Activated naive CD8-positive, alpha-beta T cell treated with anti-CD3 and anti-CD28 coated beads, Interleukin-2, amount 50 U/mL, for 24 hours (primary cell): ENCODE measurements around the gene ITPKC.

ENCODE experiments used
- ATAC-seq: fragments of 150-1000 bp; cut with Tn5 transposase; one replicate; pipeline ENCODE4 v1.10.0; 2021
- DNase-seq: peaks from one replicate; pipeline ENCODE4 v3.0.0; 2021
- H3K27ac Mint-ChIP-seq: one replicate; pipeline ENCODE4 v1.8.0; 2021; ENCODE audit warnings: mild to moderate bottlenecking, mixed read lengths
- H3K27me3 Mint-ChIP-seq: one replicate; pipeline ENCODE4 v1.8.0; 2021; ENCODE audit warnings: mixed read lengths
- H3K36me3 Mint-ChIP-seq: one replicate; pipeline ENCODE4 v1.8.0; 2021; ENCODE audit warnings: low read depth, mixed read lengths
- H3K4me1 Mint-ChIP-seq: one replicate; pipeline ENCODE4 v1.8.0; 2021; ENCODE audit warnings: mixed read lengths
- H3K4me3 Mint-ChIP-seq: one replicate; pipeline ENCODE4 v1.8.0; 2021; ENCODE audit warnings: mild to moderate bottlenecking, moderate library complexity, mixed read lengths
- H3K9me3 Mint-ChIP-seq: one replicate; pipeline ENCODE4 v1.8.0; 2021; ENCODE audit warnings: mixed read lengths

ITPKC gene

GRCh38 chr19:40685563-40685962 is 31.3 kb upstream of the ITPKC start:
- Mint-ChIP-seq H3K4me3 (no peak overlapping the region), H3K27me3 (no peaks in the 10 kb centered on the region), H3K27ac (no peak overlapping the region), H3K4me1 (no peaks in the 10 kb centered on the region), H3K36me3 (peaks cover 13% of the 10 kb centered on the region), H3K9me3 (no peaks in the 10 kb centered on the region)
- DNase-seq (no peak), ATAC-seq (no peak)

- Mint-ChIP-seq H3K9me3 (no peaks in the 10 kb centered on the region), H3K4me3 (no peak overlapping the region), H3K27ac (no peak overlapping the region), H3K27me3 (no peaks in the 10 kb centered on the region), H3K36me3 (peaks cover 13% of the 10 kb centered on the region), H3K4me1 (peaks cover 9% of the 10 kb centered on the region)
- ATAC-seq (no peak), DNase-seq (no peak)
These were observed 29.9 kb upstream of the ITPKC start for GRCh38 chr19:40686882-40687524.

DNA sequence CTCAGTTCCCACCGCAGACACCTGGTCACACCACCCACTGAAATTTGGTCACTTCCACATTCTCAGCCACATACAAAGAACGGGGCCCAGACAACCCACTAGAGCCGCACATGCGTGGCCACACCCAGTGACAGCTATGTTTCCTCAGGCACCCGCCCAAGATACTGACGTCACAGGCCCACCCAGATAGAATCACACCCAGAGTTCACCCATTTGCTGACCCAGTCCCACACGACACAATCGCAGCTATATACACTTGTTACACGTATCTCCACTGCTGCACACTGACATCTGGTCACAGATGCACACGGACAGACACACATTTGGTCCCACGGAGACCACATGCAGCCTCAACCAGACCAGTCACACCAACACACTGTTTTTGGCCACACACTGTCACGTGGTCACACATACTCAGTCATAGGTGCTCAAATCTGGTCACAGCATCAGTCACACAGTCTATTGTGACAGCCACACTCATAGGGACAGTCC is 29.3 kb upstream of the ITPKC start:
- ATAC-seq (no peak), DNase-seq (peak; percentile 16)
- Mint-ChIP-seq H3K9me3 (no peaks in the 10 kb centered on the region), H3K4me3 (no peak overlapping the region), H3K27ac (no peak overlapping the region), H3K27me3 (no peaks in the 10 kb centered on the region), H3K36me3 (peaks cover 13% of the 10 kb centered on the region), H3K4me1 (peaks cover 9% of the 10 kb centered on the region)

DNA sequence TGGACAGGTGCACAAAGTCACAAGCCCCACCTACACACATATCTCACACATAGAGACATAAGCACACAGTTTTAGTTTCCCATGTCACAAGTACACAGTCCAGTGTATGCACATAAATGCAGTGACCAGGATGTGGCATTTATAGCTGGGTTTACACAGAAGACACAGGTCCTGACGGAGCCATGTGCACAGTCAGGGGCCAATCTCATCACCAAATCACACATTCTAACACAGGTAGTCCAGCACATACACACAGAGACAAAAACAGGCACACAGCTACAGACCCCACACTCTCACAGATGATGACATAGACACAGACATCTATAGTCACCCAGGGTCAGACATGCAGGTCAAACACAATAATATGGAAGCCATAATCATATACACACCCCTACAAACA is 28.6 kb upstream of the ITPKC start:
- no peak for ATAC-seq

GRCh38 chr19:40688987-40689338 is 27.9 kb upstream of the ITPKC start:
- no peaks in the 10 kb centered on the region for H3K9me3 Mint-ChIP-seq
- H3K4me1 Mint-ChIP-seq: peaks cover 9% of the 10 kb centered on the region
- H3K4me3 Mint-ChIP-seq: no peak overlapping the region
- H3K27me3 Mint-ChIP-seq: no peaks in the 10 kb centered on the region
- ATAC-seq: no peak
- H3K36me3 Mint-ChIP-seq: peaks cover 14% of the 10 kb centered on the region
- H3K27ac Mint-ChIP-seq: no peak overlapping the region
- no peak for DNase-seq

More for the DNA sequence above, 28.6 kb upstream of the ITPKC start:
- no peak for DNase-seq
- no peaks in the 10 kb centered on the region for H3K27me3 Mint-ChIP-seq
- H3K9me3 Mint-ChIP-seq: no peaks in the 10 kb centered on the region
- no peak overlapping the region for H3K27ac Mint-ChIP-seq
- peaks cover 14% of the 10 kb centered on the region for H3K36me3 Mint-ChIP-seq
- H3K4me1 Mint-ChIP-seq: peaks cover 9% of the 10 kb centered on the region
- H3K4me3 Mint-ChIP-seq: no peak overlapping the region

DNA sequence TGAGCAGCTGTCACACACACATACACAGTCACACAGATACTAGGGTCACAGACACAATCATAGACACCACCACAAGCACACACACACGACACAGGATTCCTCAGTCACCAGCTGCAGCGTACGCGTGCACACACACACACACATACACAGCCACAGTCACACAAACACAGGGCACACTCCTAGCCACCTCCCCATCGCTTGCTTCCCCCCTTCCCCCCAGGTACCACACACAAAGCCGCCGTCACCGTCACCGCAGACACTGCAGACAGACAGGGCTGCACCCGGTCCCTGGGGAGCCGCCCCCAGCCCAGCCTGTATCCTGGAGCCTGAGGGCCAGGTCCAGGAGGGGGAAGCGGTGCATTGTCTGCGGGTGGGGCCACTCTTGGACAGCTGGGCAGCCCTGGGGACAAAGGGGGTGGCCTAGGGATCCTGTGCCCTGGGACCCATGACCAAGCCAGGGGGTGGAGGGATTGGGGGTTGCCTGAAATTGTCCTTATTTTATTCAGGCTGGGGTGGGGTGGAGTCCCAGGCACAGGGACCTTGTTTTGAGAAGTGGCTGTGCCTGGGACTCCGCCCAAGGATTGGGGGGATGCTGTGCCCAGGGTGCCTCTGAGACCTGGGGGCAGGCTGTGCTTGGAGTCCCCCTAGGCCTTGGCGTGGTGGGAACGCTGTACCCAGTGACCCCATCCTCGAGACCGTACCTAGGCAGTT is 27.4 kb upstream of the ITPKC start:
- no peak overlapping the region for H3K27ac Mint-ChIP-seq
- no peaks in the 10 kb centered on the region for H3K9me3 Mint-ChIP-seq
- DNase-seq (peak; percentile 32), ATAC-seq (no peak)
- no peaks in the 10 kb centered on the region for H3K27me3 Mint-ChIP-seq
- H3K4me3 Mint-ChIP-seq: no peak overlapping the region
- H3K36me3 Mint-ChIP-seq: peaks cover 12% of the 10 kb centered on the region
- H3K4me1 Mint-ChIP-seq: peaks cover 9% of the 10 kb centered on the region

- no peaks in the 10 kb centered on the region for H3K9me3 Mint-ChIP-seq
- H3K27ac Mint-ChIP-seq: peak within 1 kb of the TSS; percentile 98
- no peaks in the 10 kb centered on the region for H3K27me3 Mint-ChIP-seq
- peaks cover 9% of the 10 kb centered on the region for H3K4me1 Mint-ChIP-seq
- peaks cover 12% of the 10 kb centered on the region for H3K36me3 Mint-ChIP-seq
- H3K4me3 Mint-ChIP-seq: peak within 1 kb of the TSS; percentile 86
- ATAC-seq (peak; percentile 29), DNase-seq (peak; percentile 11)
These were observed 26.7 kb upstream of the ITPKC start, which contains the start of gene NUMBL for GRCh38 chr19:40690050-40690692. TSS of gene NUMBL (minus strand) at chr19:40690651. CDS start at chr19:40690483, 168 bp downstream.

- ATAC-seq (peak; percentile 79), DNase-seq (peak; percentile 93)
- H3K9me3 Mint-ChIP-seq: no peaks in the 10 kb centered on the region
- H3K27me3 Mint-ChIP-seq: no peaks in the 10 kb centered on the region
- peaks cover 9% of the 10 kb centered on the region for H3K4me1 Mint-ChIP-seq
- H3K36me3 Mint-ChIP-seq: peaks cover 6% of the 10 kb centered on the region
- H3K4me3 Mint-ChIP-seq: peak overlapping the region; percentile 86
- H3K27ac Mint-ChIP-seq: peak overlapping the region; percentile 98
These were observed 26.1 kb upstream of the ITPKC start for GRCh38 chr19:40690693-40691420.

DNA sequence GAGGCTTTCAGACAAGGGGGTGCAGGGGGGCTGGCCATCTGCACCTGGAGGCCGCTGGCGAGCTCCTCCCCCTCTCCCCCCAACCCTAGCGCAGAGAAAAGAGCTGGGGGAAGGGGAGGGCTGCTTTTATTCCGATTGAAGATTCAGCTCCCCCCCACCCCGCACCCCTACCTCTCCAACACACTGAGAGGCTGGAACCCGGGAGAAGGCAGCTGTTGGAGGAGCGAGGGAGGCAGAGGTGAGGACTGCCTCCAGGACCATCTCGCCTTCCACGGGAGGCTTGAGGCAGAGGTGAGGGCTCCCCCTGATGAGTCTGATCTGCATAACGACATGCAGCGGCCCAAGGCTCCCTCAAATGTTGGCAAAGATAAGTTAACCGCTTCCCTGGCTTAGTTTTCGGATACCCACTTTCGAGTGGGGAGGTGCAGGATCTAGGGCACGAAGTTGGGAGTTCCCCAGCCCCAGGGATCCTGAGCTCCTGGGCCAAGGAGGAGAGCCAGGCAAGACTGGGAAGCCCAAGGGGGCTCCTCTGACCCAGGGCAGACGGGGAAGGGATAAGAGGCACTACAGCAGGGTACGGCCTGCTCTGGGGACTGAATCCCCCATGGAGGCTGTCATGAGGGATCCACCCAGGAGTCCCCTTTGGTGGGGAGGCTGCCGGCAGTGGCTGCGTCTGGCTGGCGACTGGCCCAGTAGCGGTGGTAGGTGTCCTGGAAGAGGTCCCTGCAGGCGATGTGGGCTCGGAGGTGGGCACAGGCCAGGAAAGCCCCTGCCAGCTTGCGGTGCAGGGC is 25.3 kb upstream of the ITPKC start:
- Mint-ChIP-seq H3K4me1 (peaks cover 9% of the 10 kb centered on the region), H3K9me3 (no peaks in the 10 kb centered on the region), H3K27ac (peak overlapping the region; percentile 98), H3K27me3 (no peaks in the 10 kb centered on the region), H3K4me3 (peak overlapping the region; percentile 27), H3K36me3 (peaks cover 2% of the 10 kb centered on the region)
- ATAC-seq: no peak
- peak; percentile 34 for DNase-seq

- peaks cover 9% of the 10 kb centered on the region for H3K4me1 Mint-ChIP-seq
- H3K4me3 Mint-ChIP-seq: no peak overlapping the region
- H3K27me3 Mint-ChIP-seq: no peaks in the 10 kb centered on the region
- H3K9me3 Mint-ChIP-seq: no peaks in the 10 kb centered on the region
- no peak for ATAC-seq
- no peak for DNase-seq
- H3K36me3 Mint-ChIP-seq: peaks cover 2% of the 10 kb centered on the region
- H3K27ac Mint-ChIP-seq: no peak overlapping the region
These were observed 24.7 kb upstream of the ITPKC start for GRCh38 chr19:40692212-40692551.

DNA sequence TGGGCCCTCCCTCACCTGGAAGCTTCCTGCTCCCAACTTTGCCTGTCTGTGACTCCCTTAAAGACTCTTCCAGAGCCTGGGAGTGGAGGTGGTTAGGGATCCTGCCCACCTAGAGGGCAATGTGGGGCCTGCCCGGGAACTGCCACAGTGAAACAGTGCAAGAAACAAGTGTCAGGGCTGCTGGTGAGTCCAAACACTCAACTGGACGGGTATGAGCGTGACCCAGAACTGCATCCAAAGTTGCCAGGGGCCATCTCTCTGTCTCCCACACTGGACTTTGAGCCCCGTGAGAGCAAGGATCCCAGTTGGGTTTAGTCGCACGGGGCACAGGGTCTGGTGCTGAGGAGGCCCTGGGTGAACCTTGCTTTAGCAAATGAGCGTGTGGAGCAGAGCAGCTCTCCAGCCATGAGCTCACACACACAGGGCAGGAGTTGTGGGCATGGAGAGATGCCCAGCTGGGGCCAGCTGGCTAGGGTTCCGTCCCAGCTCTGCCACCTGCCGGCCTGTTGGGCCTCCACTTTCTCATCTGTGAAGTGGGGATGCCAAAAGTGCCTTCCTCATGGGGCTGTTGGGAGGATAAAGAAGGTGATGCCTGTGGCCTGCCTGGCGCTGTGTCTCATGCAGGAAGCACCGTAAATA is 23.6 kb upstream of the ITPKC start:
- Mint-ChIP-seq H3K27ac (no peak overlapping the region), H3K36me3 (peaks cover 3% of the 10 kb centered on the region), H3K4me3 (no peak overlapping the region), H3K27me3 (no peaks in the 10 kb centered on the region), H3K9me3 (no peaks in the 10 kb centered on the region), H3K4me1 (peaks cover 9% of the 10 kb centered on the region)
- ATAC-seq (no peak), DNase-seq (no peak)

GRCh38 chr19:40693896-40694295 is 23.0 kb upstream of the ITPKC start:
- Mint-ChIP-seq H3K4me3 (no peak overlapping the region), H3K4me1 (peaks cover 9% of the 10 kb centered on the region), H3K27me3 (no peaks in the 10 kb centered on the region), H3K36me3 (peaks cover 3% of the 10 kb centered on the region), H3K9me3 (no peaks in the 10 kb centered on the region), H3K27ac (no peak overlapping the region)
- DNase-seq (no peak), ATAC-seq (no peak)

- Mint-ChIP-seq H3K4me3 (no peak overlapping the region), H3K9me3 (no peaks in the 10 kb centered on the region), H3K27ac (no peak overlapping the region), H3K27me3 (no peaks in the 10 kb centered on the region), H3K4me1 (peaks cover 6% of the 10 kb centered on the region), H3K36me3 (peaks cover 3% of the 10 kb centered on the region)
- DNase-seq (no peak), ATAC-seq (no peak)
These were observed 21.0 kb upstream of the ITPKC start for GRCh38 chr19:40695881-40696280.
